SK-N-SH treated with all-trans-retinoic acid at 6 μM for 48 hours (cell line): Measurements from ENCODE around the gene GABPB2.
A peak's percentile ranks its signal among the peaks of the same experiment; 100 is the strongest.

Experiments
- ATAC-seq: fragments of 200-7000 bp; cut with Tn5 transposase; 3 replicates; pipeline ENCODE4 v1.9.1; 2020; ENCODE audit warnings: mild to moderate bottlenecking, moderate library complexity
- ARNTL ChIP-seq: fragments of 450-650 bp; formaldehyde crosslinking; IDR thresholded peaks from 2 replicates; pipeline ENCODE4 v1.5.0; 2020; ENCODE audit warnings: low read depth, mild to moderate bottlenecking, moderate library complexity, borderline replicate concordance
- BACH2 ChIP-seq: fragments of 250-450 bp; sonication (Bioruptor Pico); IDR thresholded peaks from 2 replicates; pipeline ENCODE4 v1.9.0; 2021; ENCODE audit warnings: mild to moderate bottlenecking, borderline replicate concordance
- CSDC2 ChIP-seq: fragments of 250-450 bp; sonication (Bioruptor Pico); IDR thresholded peaks from 2 replicates; pipeline ENCODE4 v1.5.0; 2020; ENCODE audit warnings: mild to moderate bottlenecking, moderate library complexity
- ESRRG ChIP-seq: fragments of 250-450 bp; sonication (Bioruptor Pico); IDR thresholded peaks from 2 replicates; pipeline ENCODE4 v1.6.1; 2021; ENCODE audit warnings: mild to moderate bottlenecking
- GLIS3 ChIP-seq: fragments of 250-450 bp; sonication (Bioruptor Pico); IDR thresholded peaks from 2 replicates; pipeline ENCODE4 v1.5.0; 2020; ENCODE audit warnings: mild to moderate bottlenecking, moderate library complexity
- OSR1 ChIP-seq: fragments of 250-450 bp; sonication (Bioruptor Pico); IDR thresholded peaks from 2 replicates; pipeline ENCODE4 v1.8.0; 2022; ENCODE audit warnings: moderate library complexity, mild to moderate bottlenecking, inconsistent platforms
- PPARA ChIP-seq: fragments of 250-450 bp; sonication (Bioruptor Pico); IDR thresholded peaks from 2 replicates; pipeline ENCODE4 v1.5.0; 2020; ENCODE audit warnings: mild to moderate bottlenecking, borderline replicate concordance
- RARB ChIP-seq: fragments of 250-450 bp; sonication (Bioruptor Pico); IDR thresholded peaks from 2 replicates; pipeline ENCODE4 v1.8.0; 2021; ENCODE audit warnings: mild to moderate bottlenecking, moderate library complexity
- SNAI2 ChIP-seq: fragments of 250-450 bp; sonication (Bioruptor Pico); IDR thresholded peaks from 2 replicates; pipeline ENCODE4 v1.5.0; 2020; ENCODE audit warnings: mild to moderate bottlenecking, moderate library complexity
- TCF4 ChIP-seq: fragments of 250-450 bp; sonication (Bioruptor Pico); IDR thresholded peaks from 2 replicates; pipeline ENCODE4 v1.8.0; 2021; ENCODE audit warnings: mild to moderate bottlenecking, moderate library complexity, borderline replicate concordance
- TOX ChIP-seq: fragments of 250-450 bp; sonication (Bioruptor Pico); IDR thresholded peaks from 2 replicates; pipeline ENCODE4 v1.8.0; 2021; ENCODE audit warnings: mild to moderate bottlenecking, moderate library complexity, borderline replicate concordance
- ZC3H10 ChIP-seq: fragments of 250-450 bp; sonication (Bioruptor Pico); IDR thresholded peaks from 2 replicates; pipeline ENCODE4 v1.5.1; 2021; ENCODE audit warnings: mild to moderate bottlenecking, moderate library complexity
- ZFP3 ChIP-seq: fragments of 250-450 bp; sonication (Bioruptor Pico); IDR thresholded peaks from 2 replicates; pipeline ENCODE4 v1.5.0; 2020; ENCODE audit warnings: mild to moderate bottlenecking, moderate library complexity
- ZFP30 ChIP-seq: fragments of 450-650 bp; formaldehyde crosslinking; IDR thresholded peaks from 2 replicates; pipeline ENCODE4 v1.5.0; 2022; ENCODE audit warnings: mild to moderate bottlenecking, moderate library complexity
- ZNF565 ChIP-seq: fragments of 450-650 bp; formaldehyde crosslinking; conservative IDR thresholded peaks from 2 replicates; pipeline ENCODE4 v1.5.0; 2020; ENCODE audit warnings: low read depth, mild to moderate bottlenecking, moderate library complexity
- ZNF70 ChIP-seq: fragments of 450-650 bp; formaldehyde crosslinking; IDR thresholded peaks from 2 replicates; pipeline ENCODE4 v1.5.0; 2020; ENCODE audit warnings: mild to moderate bottlenecking, moderate library complexity
- ZNF8 ChIP-seq: fragments of 450-650 bp; formaldehyde crosslinking; IDR thresholded peaks from 2 replicates; pipeline ENCODE4 v1.5.0; 2020; ENCODE audit warnings: mild to moderate bottlenecking, moderate library complexity
- TF ChIP-seq, protein P1 (sequence below): fragments of 250-450 bp; sonication (Bioruptor Pico); IDR thresholded peaks from 2 replicates; pipeline ENCODE4 v1.8.0; 2020; ENCODE audit warnings: mild to moderate bottlenecking, moderate library complexity, borderline replicate concordance
- TF ChIP-seq, protein P2 (sequence below): fragments of 250-450 bp; sonication (Bioruptor Pico); IDR thresholded peaks from 2 replicates; pipeline ENCODE4 v1.5.0; 2020; ENCODE audit warnings: mild to moderate bottlenecking, moderate library complexity
- TF ChIP-seq, protein P3 (sequence below): fragments of 250-450 bp; sonication (Bioruptor Pico); IDR thresholded peaks from 2 replicates; pipeline ENCODE4 v1.5.1; 2021; ENCODE audit warnings: mild to moderate bottlenecking, moderate library complexity
- TF ChIP-seq, protein P4 (sequence below): fragments of 250-450 bp; sonication (Bioruptor Pico); IDR thresholded peaks from 2 replicates; pipeline ENCODE4 v1.8.0; 2021; ENCODE audit warnings: low read depth, mild to moderate bottlenecking, moderate library complexity, borderline replicate concordance
- TF ChIP-seq, protein P5 (sequence below): fragments of 250-450 bp; sonication (Bioruptor Pico); IDR thresholded peaks from 2 replicates; pipeline ENCODE4 v1.5.1; 2020; ENCODE audit warnings: low read depth, mild to moderate bottlenecking, moderate library complexity

GABPB2 gene

DNA sequence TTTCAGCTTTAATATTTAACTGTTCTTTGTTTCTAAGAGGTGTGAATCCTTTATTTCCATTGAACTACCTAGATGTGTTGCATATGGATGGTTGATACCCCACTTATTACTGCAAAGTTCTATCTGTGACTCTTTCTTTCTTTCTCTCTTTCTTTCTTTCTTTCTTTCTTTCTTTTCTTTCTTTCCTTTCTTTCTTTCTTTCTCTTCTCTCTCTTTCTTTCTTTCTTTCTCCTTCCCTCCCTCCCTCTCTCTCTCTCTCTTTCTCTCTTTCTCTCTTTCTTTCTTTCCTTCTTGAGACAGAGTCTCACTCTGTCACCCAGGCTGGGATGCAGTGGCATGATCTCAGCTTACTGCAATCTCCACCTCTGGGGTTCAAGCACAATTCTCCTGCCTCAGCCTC lies 34.1 kb downstream of the GABPB2 start:
- ATAC-seq = no peak
- TF ChIP-seq ZFP30 (CRISPR knock-in tag) (no peak), TCF4 (CRISPR knock-in tag) (no peak), ZNF565 (CRISPR knock-in tag) (no peak), ZNF70 (no peak), ZNF8 (CRISPR knock-in tag) (no peak), ZC3H10 (CRISPR knock-in tag) (no peak), SNAI2 (CRISPR knock-in tag) (no peak), CSDC2 (CRISPR knock-in tag) (no peak), TOX (no peak), ZFP3 (CRISPR knock-in tag) (no peak), RARB (no peak), BACH2 (CRISPR knock-in tag) (no peak), OSR1 (CRISPR knock-in tag) (no peak), ESRRG (CRISPR knock-in tag) (no peak), ARNTL (CRISPR knock-in tag) (no peak)
- TF ChIP-seq, protein P1, sequence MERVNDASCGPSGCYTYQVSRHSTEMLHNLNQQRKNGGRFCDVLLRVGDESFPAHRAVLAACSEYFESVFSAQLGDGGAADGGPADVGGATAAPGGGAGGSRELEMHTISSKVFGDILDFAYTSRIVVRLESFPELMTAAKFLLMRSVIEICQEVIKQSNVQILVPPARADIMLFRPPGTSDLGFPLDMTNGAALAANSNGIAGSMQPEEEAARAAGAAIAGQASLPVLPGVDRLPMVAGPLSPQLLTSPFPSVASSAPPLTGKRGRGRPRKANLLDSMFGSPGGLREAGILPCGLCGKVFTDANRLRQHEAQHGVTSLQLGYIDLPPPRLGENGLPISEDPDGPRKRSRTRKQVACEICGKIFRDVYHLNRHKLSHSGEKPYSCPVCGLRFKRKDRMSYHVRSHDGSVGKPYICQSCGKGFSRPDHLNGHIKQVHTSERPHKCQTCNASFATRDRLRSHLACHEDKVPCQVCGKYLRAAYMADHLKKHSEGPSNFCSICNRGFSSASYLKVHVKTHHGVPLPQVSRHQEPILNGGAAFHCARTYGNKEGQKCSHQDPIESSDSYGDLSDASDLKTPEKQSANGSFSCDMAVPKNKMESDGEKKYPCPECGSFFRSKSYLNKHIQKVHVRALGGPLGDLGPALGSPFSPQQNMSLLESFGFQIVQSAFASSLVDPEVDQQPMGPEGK = no peak
- TF ChIP-seq, protein P2, sequence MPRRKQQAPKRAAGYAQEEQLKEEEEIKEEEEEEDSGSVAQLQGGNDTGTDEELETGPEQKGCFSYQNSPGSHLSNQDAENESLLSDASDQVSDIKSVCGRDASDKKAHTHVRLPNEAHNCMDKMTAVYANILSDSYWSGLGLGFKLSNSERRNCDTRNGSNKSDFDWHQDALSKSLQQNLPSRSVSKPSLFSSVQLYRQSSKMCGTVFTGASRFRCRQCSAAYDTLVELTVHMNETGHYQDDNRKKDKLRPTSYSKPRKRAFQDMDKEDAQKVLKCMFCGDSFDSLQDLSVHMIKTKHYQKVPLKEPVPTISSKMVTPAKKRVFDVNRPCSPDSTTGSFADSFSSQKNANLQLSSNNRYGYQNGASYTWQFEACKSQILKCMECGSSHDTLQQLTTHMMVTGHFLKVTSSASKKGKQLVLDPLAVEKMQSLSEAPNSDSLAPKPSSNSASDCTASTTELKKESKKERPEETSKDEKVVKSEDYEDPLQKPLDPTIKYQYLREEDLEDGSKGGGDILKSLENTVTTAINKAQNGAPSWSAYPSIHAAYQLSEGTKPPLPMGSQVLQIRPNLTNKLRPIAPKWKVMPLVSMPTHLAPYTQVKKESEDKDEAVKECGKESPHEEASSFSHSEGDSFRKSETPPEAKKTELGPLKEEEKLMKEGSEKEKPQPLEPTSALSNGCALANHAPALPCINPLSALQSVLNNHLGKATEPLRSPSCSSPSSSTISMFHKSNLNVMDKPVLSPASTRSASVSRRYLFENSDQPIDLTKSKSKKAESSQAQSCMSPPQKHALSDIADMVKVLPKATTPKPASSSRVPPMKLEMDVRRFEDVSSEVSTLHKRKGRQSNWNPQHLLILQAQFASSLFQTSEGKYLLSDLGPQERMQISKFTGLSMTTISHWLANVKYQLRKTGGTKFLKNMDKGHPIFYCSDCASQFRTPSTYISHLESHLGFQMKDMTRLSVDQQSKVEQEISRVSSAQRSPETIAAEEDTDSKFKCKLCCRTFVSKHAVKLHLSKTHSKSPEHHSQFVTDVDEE (CRISPR knock-in tag) = no peak
- TF ChIP-seq, protein P3, sequence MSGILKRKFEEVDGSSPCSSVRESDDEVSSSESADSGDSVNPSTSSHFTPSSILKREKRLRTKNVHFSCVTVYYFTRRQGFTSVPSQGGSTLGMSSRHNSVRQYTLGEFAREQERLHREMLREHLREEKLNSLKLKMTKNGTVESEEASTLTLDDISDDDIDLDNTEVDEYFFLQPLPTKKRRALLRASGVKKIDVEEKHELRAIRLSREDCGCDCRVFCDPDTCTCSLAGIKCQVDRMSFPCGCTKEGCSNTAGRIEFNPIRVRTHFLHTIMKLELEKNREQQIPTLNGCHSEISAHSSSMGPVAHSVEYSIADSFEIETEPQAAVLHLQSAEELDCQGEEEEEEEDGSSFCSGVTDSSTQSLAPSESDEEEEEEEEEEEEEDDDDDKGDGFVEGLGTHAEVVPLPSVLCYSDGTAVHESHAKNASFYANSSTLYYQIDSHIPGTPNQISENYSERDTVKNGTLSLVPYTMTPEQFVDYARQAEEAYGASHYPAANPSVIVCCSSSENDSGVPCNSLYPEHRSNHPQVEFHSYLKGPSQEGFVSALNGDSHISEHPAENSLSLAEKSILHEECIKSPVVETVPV (CRISPR knock-in tag) = no peak
- TF ChIP-seq, protein P4, sequence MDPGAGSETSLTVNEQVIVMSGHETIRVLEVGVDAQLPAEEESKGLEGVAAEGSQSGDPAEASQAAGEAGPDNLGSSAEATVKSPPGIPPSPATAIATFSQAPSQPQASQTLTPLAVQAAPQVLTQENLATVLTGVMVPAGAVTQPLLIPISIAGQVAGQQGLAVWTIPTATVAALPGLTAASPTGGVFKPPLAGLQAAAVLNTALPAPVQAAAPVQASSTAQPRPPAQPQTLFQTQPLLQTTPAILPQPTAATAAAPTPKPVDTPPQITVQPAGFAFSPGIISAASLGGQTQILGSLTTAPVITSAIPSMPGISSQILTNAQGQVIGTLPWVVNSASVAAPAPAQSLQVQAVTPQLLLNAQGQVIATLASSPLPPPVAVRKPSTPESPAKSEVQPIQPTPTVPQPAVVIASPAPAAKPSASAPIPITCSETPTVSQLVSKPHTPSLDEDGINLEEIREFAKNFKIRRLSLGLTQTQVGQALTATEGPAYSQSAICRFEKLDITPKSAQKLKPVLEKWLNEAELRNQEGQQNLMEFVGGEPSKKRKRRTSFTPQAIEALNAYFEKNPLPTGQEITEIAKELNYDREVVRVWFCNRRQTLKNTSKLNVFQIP (CRISPR knock-in tag) = no peak
- TF ChIP-seq, protein P5, sequence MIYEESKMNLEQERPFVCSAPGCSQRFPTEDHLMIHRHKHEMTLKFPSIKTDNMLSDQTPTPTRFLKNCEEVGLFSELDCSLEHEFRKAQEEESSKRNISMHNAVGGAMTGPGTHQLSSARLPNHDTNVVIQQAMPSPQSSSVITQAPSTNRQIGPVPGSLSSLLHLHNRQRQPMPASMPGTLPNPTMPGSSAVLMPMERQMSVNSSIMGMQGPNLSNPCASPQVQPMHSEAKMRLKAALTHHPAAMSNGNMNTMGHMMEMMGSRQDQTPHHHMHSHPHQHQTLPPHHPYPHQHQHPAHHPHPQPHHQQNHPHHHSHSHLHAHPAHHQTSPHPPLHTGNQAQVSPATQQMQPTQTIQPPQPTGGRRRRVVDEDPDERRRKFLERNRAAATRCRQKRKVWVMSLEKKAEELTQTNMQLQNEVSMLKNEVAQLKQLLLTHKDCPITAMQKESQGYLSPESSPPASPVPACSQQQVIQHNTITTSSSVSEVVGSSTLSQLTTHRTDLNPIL = no peak
- TF ChIP-seq, all 23 proteins: peak for 0

DNA sequence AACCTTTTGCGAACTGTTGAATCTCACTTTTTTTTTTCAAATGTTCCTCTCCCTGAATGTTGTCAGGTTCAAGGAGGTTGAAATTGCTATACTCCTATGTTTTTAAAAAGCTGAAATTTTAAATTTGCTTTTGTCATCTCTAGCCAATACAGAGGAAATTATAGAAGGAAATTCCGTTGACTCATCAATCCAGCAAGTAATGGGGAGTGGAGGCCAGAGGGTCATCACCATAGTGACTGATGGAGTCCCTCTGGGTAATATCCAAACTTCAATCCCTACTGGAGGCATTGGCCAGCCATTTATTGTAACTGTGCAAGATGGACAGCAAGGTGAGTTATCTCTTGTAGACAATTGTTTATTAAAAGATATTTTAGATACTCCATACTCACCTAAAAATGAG lies 36.3 kb downstream of the GABPB2 start:
- ATAC-seq = peak; percentile 76
- TF ChIP-seq ARNTL (CRISPR knock-in tag) (no peak), RARB (no peak), GLIS3 (CRISPR knock-in tag) (no peak), SNAI2 (CRISPR knock-in tag) (no peak), ZNF8 (CRISPR knock-in tag) (no peak), PPARA (CRISPR knock-in tag) (no peak), TOX (no peak)
- TF ChIP-seq, protein P5 = no peak
- TF ChIP-seq, all 23 proteins: peak for 0
